ENCODE measurements around the gene AFAP1L1.

The AFAP1L1 gene

DNA sequence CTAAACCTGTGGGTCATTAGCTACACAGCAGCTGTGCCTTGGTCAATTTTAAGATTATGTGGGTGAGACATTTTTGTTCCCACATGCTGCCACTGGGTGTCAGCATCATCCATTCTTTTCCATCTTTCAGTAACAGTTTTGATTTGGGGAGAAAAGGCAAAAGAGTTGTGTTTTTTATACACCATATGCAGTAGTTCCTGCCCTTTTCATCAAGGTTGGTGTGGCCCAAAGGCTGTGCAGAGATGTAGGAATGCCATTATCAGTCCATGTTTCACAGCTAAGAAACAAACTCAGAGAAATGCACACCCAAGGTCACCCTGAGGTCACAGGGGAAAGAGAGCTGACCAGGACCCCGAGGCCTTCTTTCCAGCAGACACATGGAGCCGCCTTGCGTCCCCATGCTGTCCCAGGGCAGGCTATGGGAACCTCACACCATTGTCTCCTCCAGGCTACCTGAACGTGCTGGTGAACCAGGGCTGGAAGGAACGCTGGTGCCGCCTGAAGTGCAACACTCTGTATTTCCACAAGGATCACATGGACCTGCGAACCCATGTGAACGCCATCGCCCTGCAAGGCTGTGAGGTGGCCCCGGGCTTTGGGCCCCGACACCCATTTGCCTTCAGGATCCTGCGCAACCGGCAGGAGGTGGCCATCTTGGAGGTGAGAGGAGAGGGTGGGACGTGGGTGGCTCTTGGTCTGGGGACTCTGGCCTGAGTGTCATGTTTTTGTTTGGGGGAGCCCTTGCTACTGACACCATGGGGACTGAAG is 45.8 kb downstream of the AFAP1L1 start:
- peak; percentile 9 for DNase-seq

DNA sequence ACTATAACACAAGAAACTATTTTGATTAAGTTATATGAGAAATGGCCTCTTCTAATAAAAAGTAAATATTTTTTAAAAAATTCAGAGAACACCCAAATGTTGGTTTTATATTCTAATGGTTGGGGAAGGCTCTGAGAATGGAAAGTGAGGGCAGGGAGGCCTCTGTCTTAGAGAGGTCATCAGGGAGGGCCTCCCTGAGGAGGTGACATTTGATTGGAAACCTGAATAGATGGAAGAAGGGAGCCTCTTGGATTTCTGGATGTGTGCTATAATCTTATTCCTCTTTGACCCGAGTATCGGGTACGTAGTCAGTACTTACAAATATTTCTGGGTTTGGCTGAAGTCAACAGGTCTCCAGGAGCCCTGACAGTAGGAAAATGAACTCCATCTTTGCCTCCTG is 47.5 kb downstream of the AFAP1L1 start:
- no peak for DNase-seq

DNA sequence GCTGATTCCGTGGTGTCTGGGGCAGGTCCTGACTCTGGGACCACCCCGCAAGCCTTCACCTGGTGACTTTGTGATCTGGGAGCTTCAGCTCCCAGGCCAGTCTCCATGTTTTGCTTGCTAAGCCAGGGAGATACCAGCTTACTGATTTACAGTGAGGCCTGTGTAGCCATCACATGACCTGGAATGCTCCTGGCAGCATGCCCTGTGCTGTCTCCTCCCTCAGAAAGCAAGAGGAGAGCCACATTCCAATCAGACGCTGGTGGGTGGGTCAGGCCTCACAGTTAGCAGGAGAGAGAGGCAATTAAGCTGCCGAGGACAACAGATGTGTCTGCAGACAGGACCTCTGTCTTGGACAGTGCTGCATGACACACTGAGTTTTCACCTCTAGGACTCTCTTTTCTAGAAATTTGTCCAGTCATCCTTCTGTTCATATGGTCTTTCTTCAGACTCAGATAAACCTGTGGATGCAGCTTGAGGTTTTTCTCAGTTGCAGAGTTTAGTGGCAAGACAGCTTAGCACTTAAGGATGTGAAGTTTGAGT is 49.2 kb downstream of the AFAP1L1 start:
- DNase-seq: no peak

DNA sequence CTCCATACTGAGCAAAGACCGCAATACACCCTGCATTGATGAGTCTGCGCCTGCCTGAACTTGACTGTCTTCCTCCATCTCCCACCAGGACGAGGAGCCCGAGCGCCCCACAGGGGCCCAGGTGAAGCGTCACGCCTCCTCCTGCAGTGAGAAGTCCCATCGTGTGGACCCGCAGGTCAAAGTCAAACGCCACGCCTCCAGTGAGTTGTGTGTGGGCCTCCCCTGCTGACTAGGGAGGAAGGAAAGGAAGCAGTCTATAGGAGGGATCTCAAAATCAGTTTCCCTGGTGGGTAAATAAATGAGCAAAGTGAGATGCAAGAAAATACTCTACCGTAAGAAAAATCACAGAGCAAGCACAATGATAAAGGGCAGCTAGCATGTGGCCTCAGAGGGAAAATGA is 50.9 kb downstream of the AFAP1L1 start:
- no peak for DNase-seq

DNA sequence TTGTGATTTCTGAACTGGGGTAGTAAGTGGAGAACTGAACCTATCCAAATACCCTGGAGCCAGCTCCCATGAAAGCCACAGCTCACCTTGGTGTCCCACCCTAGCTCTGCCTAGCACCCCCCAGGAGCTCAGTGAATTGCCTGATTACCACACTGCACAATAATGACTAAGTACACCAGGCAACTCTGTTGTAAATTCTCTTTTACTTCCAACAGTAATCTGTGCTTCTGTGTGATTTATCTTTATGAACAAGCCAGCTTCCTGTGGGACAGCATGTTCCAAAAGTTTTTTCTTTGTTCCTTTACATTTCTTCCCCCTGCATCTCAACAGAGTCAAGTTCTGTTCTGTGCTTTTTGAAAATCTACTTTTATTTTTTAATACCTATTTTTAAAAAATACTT is 51.6 kb downstream of the AFAP1L1 start:
- no peak for DNase-seq

DNA sequence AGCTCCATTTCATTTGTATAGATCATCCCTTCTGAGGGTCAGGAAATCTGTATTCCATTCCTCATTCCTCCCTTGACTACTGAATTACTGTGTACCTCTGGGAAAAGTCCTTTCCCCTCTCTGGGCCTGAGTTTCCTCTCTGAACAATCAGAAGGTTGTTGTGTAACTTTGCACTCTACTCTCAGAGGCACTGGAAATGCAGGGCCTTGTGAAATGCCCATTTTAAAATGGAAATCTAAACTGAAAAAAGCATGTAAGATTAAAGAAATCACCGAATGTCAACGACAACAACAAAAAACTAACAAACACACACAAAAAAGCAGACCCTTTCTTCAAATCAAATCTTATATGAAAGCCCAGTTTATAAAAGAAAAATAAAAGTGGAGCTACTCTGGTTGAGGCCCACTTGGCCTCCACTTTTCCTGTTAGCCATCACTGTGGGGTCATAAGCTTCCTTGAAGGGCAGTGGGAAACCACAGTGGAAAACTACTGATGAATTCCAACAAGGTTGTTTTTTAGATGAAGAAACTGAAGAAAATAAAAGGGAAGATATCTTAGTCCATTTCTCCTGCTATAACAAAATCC is 52.1 kb downstream of the AFAP1L1 start:
- DNase-seq: no peak

DNA sequence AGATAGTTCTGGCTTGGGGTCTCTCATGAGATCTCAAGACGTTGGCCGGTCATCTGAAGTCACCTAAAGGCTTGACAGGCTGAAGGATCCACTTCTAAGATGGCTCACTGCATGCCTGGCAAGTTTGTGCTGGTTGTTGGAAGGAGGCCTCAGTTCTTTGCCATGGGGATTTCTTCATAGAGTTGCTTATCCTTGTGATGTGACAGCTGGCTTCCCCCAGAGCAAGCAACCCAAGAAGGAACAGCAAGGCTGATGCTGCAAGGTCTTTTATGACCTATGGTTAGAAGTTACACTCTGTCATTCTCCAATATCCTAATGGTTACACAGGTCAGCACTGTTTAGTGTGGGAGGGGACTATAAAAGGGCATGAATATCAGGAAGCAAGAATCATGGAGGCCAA is 53.0 kb downstream of the AFAP1L1 start:
- DNase-seq: no peak

DNA sequence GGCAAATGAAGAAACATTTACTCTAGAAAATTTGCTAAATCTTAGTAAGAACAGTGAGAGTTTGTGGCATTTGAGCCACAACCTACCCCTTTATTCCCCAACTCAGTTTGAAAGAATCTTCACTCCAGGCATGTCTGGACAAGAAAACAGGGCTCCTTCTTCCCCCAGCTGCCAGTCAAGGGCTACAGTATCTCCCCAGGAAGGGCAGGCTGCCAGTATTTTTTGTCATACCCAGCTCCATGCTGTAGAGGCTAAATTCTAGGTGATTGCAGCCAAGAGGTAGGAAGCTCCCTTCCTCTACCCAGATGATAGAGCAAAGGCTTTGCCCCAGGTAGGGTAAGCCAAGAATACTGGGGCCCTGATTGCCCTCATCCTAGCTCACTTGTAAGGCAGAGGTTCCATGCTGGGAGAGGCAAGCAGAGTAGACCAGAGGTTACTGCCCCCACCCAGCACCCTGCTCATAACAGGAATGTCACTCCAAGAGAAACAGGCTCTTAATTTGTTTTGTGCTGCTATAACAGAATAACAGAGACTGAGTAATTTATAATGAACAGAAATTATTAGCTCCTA is 53.6 kb downstream of the AFAP1L1 start:
- no peak for DNase-seq

DNA sequence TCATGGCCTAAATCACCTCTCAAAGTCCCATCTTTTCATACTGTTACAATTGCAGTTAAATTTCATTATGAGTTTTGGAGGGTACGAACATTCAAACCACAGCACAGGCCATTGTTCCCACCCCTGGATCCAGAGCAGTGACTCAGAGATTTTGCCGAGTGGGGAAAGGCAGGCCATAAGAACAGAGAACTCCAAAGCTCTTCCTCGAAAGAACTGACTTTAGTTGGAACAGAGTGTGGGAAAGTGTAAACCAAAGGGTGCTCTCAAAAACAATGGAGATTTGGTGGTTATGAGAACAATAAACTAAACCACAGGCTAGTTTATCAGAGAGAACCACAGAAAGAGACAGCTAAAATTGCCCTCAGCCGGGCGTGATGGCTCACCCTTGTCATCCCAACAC is 54.2 kb downstream of the AFAP1L1 start:
- DNase-seq: no peak

DNA sequence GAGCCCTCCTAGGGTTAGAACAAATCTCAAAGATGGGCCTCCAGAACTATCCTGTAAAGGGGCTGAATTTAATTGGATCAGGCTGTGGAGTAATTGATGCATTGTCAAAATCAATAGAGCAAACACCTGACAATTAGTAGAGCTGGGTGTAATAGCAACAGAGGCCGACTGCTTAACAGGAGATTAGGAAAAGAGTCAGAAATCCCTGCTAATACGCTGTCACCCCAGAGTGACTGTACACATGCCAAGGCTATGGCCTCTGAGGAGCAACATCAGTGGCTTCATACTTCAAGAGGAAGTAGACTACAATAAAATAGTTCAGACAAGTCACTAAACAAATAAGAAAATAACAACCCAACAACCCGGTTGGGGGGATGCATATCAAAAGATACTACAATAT is 55.0 kb downstream of the AFAP1L1 start:
- no peak for DNase-seq

DNA sequence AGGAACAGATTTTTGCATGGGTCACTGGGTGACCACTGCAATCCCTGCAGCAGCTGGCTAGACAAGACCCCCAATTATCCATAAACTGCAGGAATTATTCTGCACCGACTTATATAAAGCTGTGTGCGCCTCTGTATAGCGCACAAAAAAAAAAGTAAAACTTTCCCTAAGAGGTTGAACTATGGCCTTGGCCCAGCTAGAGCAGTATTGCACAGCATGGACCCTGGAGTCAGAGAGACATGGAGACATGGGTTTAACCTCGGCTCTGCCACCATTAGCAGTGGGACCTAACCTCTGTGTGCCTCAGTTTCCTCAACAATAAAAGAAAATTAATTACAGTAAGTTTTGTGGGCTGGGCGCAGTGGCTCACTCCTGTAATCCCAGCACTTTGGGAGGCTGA is 56.5 kb downstream of the AFAP1L1 start:
- no peak for DNase-seq

DNA sequence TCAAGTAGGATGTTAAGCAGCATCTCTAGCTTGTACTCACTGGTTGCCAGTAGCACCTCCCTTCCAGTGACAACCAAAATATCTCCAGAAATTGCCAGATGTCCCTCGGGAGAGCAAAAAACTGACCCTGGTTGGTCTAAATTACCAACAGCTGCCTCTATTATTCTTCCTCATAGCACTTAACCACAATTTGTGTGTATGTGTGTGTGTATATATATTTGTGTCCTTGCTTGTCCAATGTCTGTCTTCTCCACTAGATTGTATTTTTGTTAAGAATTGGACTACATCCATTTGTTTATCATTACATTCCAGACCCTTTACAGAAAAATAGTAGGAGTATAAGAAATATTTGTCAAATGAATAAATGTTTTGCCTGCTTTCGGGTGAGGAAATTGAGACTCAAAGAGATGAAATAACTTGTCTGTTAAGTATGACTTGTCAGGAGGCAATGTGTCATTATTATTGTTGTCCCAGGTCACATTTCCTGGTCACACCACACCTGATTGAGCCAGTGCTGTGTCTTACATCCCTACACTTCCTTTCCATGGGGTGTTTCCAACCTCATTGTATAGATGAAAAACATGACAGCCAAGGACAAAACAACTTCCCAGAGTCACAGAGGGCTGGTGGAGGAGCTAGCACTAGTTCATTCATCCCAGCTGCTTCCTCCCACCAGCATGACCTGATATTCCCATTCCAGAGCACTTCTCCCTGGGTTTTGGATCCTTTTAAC is 62.2 kb downstream of the AFAP1L1 start:
- no peak for DNase-seq

DNA sequence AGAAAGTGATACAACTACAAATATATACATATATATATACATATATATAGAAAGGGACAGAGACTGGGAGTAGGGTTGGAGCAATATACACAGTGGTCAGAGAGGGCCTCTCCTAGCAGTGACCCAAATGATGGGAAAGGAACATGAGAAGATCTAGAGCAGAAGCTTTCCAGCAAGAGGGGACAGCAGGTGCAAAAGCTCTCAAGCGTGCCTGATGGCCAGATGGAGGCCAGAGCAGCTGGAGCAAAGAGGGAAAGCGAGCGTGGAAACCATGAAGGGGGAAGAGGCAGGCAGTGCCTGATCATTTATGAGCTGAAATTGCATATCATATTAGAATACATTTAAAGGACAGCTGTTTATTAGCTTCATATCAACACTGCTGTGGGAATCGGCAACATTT is 66.1 kb downstream of the AFAP1L1 start:
- DNase-seq: no peak

DNA sequence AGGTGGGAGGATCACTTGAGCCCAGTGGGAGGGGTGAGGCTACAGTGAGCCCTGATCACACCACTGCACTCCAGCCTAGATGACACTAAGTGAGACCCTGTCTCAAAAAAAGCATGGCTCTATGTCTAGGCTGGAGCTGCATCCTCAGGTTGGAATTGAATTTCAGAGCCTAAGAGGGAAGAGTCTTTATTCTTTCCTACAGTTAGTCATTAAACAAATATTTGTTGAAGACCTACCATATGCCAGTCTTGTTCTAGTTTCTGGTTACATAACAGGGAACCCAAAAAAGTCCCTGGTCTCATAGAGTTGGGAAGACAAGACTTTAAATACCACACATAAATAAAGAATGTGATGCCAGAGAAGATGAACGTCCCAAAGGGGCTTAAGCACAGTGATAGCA is 66.7 kb downstream of the AFAP1L1 start:
- DNase-seq: no peak

DNA sequence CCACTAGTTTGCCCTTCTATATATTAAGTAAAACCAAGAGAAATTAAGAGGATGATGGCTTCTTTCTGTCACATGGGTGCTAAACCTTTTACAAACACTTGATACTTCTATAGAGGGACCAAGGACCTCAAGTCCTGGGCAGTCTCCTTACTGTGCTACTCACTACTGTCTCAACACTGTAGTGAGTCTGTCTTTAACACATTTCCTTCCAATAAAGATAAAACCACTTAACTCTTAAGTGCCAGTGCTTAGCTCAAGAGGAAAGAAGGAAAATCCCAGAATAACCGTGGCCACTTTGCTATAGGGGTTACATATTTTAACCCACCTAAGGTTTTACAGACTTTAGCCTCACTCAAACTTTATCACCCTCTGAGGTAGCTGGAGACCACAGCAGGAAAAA is 69.3 kb downstream of the AFAP1L1 start:
- DNase-seq: no peak

DNA sequence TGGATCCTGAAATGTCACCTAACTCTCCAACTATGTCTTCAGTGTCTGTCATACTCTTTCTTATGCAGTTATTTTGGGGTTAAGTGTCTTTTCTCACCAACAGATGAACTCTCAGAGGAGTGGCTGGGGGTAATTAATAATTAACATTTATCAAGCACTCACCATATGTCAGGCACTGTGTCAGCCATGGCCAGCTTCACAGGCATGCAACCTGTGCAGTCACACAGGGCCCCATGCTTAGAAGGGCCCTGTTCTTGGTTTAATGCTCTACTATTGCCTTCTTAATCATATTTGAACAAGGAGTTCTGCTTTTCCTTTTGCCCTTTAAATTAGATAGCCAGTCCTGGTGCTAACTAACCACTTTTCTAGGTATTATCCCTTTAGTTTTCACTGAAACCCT is 70.2 kb downstream of the AFAP1L1 start:
- no peak for DNase-seq

DNA sequence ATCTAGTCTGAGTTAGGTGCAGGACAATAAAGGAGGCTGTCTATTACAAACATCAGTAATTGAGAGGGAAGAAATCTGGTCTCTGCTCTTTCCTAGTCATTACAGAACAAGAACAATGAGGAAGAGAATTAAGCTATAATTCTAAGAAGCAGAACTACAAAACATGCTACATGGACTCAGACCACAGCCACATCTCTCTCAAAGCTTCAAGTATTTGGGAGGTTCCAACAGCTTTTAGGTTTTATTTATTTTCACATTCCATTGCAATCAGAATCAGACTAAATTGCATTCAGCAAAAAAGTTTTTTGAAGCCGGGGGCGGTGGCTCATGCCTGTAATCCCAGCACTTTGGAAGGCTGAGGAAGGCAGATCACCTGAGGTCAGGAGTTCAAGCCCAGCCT is 72.5 kb downstream of the AFAP1L1 start:
- no peak for DNase-seq

DNA sequence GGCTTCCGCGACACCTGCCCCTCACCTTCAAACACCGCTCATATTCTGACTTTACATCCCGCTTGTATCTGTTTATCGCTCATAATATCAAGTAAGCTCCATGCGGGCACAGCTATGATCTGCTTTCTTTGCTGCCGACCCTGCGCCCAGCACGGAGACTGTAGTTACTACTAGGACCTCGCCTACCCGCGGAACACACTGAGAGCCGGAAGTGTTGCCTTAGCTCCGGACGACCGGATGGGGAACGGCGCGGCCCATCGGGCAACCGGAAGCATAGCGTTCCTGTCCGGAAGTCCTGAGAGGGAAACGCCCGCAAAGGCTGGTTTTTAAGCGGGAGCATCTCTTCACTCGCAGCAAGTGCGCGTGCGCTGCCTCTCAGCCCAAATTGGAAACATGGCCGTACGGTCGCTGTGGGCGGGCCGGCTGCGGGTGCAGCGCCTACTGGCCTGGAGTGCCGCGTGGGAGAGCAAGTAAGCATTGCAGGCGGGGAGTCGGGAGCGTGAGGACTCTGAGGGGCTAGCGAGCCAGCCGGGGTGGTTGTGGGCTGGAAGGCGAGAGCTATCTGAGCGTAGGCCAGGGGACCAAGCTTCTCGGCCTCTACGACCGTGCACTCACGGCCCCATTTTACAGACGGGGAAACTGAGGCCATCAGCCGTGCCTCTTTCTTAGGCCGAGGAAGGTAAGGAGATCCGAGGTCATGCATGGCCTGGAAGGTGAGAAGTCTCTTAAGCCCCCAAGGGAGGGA is 73.7 kb downstream of the AFAP1L1 start, which contains the start of gene GRPEL2:
Gene GRPEL2, plus strand, starts transcription at position 353 of the 745 bp plus-strand sequence. Its CDS starts 41 bp downstream, at position 394.
- peak; percentile 70 for DNase-seq

DNA sequence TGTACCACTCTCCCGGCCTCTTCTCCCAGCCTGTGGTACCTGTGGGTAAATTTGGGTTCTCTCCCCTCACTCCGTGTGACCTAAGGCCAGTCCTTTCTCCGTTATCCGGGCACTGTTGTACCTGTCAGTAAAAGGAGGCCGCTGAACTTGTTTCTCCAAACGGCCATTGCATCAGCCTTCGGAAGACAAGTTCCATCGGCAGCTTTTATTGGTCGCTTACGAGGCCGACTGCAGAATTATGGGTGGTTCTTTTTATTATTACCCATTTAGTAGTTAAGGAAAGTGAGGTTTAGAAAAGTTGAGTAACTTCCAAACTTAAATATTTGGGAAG is 74.2 kb downstream of the AFAP1L1 start:
- no peak for DNase-seq

DNA sequence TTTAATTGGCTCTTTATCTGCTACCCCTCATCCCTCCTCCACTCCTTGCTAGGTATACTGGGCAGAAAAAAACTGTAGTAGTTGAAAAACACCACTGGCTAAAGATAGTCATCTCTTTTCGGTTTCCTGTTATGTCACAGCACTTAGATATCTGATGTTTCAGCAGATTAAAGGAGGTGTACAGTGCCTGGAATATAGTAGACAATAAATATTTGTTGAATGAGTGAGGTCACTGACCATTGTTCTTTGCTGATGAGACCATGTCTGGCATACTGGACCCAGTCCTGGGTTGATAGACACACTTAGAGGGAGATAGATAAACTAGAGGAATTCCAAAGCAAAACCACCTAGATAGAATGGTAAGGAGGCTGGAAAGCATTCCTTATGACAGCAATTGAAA is 76.9 kb downstream of the AFAP1L1 start:
- DNase-seq: no peak

DNA sequence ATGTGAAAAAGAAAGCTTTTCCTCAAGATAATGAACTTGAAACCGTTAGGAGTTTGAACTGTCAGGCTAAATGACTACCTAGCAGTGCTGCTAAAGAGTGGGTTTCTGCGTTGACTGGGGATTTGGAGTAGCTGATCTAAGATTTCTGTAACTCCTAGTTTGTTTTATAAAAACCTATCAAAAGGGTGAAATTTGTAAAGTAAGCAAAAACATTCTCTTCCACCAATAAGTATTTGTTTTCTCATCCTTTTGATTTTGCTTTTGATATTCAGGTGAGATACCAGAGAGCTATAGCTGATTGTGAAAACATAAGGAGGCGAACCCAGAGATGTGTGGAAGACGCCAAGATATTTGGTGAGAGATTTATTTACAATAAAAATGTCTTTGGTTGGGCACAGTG is 77.7 kb downstream of the AFAP1L1 start:
- DNase-seq: no peak

DNA sequence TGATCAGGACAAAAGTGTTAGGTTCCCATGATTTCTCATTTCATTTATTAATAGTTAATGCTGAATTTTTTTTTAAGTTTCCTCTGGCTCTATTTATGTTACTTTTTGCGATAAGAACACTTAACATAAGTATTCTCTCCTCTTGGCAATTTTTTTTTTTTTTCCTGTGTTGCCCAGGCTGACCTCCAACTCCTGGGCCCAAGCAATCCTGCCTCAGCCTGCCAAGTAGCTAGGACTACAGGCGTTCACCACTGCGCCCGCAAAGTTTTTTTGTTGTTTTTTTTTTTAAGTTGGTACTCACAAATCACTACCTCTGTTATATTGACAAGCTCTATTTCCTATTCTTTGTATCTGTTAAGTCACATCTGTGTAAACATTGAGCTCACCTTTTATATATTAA is 80.5 kb downstream of the AFAP1L1 start:
- no peak for DNase-seq

DNA sequence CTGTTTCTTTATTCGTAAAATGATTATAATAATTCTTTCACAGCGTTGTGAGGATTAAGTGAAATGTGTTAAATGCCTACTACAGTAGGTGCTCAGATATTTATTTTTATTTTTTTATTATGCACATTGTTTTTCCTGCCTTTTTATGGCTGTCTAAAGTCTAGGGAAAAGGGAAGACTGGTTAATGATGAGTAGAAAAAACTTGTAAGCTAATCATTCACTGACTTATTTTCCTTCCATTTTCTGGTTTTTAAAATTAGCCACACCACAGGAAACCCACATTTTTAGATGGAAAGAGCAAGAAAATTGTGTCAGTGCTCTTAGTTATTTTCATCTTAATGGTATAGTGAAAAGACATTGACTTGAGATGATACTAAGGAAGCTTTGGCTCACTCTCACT is 82.3 kb downstream of the AFAP1L1 start:
- DNase-seq: no peak

Data from T-helper 9 cell (primary cell).